Measurements from ENCODE around the gene DNAJC18.

GRCh38 chr5:139397921-139398320, 41.4 kb downstream of the DNAJC18 start:
- no peak for TF ChIP-seq POLR2A (IDR thresholded peaks at IDR 0.05)
- TF ChIP-seq, protein P1, sequence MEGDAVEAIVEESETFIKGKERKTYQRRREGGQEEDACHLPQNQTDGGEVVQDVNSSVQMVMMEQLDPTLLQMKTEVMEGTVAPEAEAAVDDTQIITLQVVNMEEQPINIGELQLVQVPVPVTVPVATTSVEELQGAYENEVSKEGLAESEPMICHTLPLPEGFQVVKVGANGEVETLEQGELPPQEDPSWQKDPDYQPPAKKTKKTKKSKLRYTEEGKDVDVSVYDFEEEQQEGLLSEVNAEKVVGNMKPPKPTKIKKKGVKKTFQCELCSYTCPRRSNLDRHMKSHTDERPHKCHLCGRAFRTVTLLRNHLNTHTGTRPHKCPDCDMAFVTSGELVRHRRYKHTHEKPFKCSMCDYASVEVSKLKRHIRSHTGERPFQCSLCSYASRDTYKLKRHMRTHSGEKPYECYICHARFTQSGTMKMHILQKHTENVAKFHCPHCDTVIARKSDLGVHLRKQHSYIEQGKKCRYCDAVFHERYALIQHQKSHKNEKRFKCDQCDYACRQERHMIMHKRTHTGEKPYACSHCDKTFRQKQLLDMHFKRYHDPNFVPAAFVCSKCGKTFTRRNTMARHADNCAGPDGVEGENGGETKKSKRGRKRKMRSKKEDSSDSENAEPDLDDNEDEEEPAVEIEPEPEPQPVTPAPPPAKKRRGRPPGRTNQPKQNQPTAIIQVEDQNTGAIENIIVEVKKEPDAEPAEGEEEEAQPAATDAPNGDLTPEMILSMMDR (IDR thresholded peaks at IDR 0.05) = no peak
- no peak for TF ChIP-seq POLR2AphosphoS5 (IDR thresholded peaks at IDR 0.05)

Measured in breast epithelium (tissue), 3 donors.